GM12801 (cell line): ENCODE measurements around the gene MAEL.

Experiments used
- CTCF ChIP-seq: IDR thresholded peaks from one replicate; pipeline ENCODE4 v1.5.1; 2011; ENCODE audit warnings: control low read depth; ENCODE audit not compliant: insufficient read length; ENCODE audit errors: extremely low read depth

Gene MAEL

DNA sequence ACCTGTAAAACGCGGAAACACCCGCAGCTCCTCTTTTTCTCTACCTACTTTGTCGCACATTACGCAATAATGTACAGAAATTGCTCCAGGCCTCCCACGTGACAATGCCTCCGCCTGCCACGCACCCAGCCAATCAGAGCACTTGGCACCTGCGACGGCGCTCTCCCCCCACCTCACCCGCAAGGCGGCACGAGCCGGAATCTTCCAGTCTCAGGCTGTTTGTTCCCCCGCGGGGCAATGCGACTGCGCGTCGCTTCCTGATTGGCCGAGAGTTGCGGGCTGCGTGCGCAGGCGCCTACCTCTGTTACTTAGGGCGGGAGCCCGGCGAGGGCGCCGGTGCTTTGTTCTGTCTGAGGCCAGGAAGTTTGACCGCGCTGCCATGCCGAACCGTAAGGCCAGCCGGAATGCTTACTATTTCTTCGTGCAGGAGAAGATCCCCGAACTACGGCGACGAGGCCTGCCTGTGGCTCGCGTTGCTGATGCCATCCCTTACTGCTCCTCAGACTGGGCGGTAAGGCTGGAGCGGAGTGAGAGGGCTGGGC lies at the start of gene MAEL:
TSS of gene MAEL (plus strand) at position 307 of the 542 bp plus-strand sequence. CDS start at position 380, 73 bp downstream.
- TF ChIP-seq CTCF, result no peak

DNA sequence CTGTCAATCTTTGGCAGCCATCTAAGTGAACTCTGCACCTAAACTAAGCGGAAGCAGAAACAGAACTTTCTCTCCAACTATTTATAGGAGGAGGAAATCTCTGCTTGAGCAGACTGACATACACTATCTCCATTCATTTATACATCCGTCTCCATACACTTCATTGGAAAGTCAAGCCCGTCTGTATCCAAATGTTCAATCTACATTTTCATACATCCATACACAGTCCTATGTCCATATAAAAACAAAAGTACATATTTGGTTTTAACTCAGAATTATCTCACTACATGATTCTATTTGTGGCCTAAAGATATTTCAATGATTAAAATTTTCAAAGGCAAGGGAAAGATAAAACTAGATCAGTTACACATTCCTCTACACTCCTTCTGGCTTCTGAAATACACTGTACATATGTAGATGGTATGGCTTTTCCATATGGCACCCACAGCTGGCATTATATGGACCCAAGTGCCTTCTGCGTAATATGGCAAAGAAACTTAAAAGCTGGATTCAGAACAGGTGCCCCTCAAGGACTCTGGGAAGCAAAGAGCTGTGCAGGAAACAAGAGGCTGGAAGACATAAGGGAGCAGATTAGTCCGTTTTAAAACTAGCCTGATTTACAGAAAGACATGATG lies 49.2 kb upstream of the MAEL start:
- TF ChIP-seq CTCF, result no peak

GRCh38 chr1:166944186-166944967 lies 44.7 kb upstream of the MAEL start:
- TF ChIP-seq CTCF, result no peak

DNA sequence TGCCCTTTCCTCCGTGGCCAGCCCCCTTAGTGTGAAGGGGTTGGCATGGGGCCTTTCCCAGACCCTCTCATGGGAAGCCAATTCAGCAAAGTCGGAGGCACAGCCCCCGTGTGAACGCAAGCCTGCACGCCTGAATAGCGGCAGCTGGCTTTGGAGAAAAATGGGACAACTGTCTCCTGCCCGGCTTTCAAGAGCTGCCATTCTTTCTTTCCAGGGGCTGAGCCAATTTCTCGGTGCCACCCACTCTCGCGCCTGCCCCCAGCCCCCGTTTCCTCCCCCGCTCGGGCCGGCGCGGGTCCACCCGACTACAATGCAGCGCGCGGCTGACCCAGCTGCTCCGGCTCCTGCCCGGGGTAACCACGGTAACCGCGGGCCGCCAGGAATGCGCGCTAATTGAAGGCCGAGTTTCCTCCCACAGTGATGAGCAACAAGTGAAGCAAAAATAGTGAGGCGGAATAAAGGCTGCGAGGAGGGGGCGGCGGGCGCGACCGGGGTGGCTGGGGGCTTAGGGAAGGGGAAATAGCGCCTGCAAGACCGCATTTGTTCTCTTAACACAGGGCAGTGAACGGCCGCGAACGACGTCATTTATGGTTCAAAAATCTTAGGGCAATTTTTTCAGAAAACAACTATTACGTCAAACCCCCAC lies 41.6 kb upstream of the MAEL start:
- no peak for TF ChIP-seq CTCF

GRCh38 chr1:166948856-166949350 lies 40.2 kb upstream of the MAEL start:
- TF ChIP-seq CTCF, result no peak

- TF ChIP-seq CTCF, result no peak
Observed at GRCh38 chr1:166950156-166950555, 38.9 kb upstream of the MAEL start.

DNA sequence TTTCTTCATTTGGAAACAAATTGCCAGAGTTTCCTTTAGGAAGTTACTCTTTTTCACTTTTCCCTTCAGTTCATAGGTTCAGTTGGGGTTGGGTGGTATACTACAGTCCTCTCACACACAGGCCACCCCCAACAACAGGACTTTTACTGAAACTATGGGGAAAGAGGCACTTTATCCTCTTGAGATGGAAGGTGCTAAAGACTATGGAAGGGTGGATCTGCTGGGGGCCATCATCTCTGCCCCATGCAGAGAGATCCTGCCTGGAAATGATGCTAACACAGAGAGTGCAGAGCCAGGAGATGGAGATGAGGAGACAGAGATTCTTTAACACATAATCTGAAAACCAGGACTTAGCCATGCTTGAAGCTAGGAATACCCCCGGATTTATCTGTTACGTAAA lies 38.0 kb upstream of the MAEL start:
- TF ChIP-seq CTCF, result no peak
